ENCODE measurements around the gene MED6.

The MED6 gene

DNA sequence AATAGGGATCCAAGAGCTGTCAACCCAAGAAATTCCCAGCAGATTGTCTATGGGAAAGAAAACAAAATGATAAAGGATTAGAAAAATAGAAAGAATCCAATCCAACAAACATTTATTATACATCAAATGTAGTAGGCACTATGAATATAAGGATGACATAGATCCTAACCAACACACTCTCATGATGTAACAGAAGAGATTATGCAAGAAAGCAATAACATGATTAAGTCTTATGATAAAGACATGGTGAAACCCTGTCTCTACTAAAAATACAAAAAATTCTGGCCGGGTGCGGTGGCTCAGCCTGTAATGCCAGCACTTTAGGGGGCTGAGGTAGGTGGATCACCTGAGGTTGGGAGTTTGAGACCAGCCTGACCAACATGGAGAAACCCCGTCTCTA lies 2.7 kb downstream of the MED6 start:
- no peak for DNase-seq

DNA sequence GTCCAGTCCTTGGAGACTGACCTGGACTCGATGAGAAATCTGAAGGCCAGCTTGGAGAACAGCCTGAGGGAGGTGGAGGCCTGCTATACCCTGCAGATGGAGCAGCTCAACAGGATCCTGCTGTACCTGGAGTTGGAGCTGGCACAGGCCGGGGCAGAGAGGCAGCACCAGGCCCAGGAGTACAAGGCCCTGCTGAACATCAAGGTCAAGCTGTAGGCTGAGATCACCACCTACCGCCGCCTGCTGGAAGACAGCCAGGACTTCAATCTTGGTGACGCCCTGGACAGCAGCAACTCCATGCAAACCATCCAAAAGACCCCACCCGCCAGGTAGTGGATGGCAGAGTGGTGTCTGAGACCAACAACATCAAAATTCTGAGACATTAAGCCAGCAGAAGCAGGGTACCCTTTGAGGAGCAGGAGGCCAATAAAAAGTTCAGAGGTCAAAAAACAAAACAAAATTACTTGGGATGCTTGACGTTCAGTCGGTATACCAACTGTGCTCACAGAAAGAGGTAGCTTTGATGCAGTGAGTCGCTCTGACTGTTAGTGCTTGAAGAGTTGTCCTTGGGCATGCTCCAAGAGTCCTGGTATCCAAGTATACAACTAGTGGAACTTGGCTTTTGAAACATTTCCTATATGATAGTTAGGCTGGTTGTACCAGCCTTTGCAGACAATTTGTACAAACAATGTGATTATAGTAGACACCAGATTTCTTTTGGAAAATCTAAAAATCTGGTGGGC lies 4.8 kb downstream of the MED6 start:
- DNase-seq = no peak

DNA sequence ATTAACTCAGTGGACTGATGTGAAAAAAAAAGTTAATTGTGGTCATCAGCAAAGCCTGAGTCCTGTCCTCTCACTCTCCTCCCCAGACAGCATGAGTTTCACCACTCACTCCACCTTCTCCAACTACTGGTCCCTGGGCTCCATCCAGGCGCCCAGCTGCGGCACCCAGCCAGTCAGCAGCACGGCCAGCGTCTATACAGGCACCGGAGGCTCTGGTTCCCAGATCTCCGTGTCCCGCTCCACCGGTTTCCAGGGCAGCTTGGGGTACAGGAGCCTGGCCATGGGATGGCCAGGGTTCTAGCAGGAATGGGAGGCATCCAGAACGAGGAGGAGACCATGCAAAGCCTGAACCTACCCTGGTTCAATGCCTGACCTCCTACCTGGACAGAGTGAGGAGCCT lies 6.0 kb downstream of the MED6 start:
- DNase-seq = no peak

DNA sequence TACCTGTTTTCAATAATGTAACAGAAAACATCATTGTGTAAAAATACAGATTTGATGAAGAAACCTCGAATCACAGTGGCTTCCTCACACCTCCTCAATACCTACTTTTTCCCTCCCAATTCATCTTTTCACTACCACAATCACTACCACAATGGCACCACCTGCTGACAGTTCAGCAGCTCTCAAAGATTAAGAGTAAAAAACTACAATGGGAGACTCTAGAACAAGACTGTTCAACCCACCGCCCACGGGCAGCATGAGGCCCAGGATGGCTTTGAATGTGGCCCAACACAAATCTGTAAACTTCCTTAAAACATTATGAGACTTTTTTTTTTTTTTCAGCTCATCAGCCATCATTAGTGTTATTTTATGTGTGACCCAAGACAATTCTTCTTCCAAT lies 15.2 kb downstream of the MED6 start:
- no peak for DNase-seq

DNA sequence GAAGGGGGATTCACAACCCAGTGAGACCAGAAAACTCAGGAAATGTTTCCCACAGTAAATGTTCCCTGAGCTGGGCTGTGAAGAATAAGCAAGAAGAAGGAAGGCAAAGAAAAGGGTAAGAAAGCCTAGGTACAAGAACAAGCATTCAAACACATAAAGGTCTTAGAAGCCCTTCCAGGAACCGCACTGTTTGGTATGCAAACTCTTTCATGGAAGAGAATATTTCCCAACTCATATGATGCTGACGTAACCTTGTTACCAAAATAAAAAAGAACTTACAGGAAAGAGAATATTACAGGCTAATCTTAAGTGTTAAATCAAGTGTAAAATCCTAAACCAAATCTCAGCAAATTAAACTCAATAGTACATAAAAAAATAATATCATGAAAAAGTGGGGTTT lies 23.6 kb downstream of the MED6 start:
- no peak for DNase-seq

DNA sequence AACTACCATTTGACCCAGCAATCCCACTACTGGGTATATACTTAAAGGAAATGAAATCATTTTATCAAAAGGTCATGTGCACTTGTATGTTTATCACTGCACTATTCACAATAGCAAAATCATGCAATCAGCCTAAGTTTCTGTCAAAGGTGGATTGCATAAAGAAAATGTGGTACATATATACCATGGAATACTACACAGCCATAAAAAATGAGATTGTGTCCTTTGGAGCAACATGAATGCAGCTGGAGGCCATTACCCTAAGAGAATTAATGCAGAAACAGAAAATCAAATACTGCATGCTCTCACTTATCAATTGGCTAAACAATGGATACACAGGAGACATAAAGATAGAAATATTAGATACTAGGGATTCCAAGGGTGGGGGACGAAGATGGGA lies 27.4 kb downstream of the MED6 start:
- no peak for DNase-seq

DNA sequence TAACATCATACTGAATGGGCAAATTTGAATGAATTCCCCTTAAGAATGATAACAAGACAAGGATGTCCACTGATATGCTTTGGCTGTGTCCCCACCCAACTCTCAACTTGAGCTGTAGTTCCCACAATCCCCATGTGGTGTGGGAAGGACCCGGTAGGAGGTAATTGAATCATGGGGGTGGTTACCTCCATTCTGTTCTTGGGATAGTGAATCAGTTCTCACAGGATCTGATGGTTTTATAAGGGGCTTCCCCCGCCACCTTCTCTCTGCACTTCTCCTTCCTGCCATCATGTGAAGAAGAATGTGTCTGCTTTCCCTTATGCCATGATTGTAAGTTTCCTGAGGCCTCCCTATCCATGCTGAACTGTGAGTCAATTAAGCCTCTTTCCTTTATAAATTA lies 29.3 kb downstream of the MED6 start:
- DNase-seq = no peak

DNA sequence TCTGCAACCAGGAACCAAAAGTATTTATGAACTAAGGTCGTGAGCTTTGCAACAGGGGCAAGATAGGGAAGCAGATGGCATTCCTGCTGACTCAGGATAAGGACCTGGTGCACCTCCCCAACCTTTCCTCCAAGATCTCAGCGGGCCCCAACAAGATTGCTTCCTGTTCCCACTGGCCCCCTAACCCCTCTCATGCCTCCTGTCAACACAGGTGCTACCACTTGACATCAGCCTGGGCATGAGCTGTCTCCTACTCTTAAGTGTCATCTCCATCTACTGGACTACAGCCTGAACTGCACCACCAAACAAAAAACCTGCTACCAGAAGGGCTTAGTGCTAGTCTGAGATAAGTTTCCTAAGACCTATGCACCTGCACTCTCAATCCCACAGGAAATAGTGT lies 32.7 kb downstream of the MED6 start:
- no peak for DNase-seq

DNA sequence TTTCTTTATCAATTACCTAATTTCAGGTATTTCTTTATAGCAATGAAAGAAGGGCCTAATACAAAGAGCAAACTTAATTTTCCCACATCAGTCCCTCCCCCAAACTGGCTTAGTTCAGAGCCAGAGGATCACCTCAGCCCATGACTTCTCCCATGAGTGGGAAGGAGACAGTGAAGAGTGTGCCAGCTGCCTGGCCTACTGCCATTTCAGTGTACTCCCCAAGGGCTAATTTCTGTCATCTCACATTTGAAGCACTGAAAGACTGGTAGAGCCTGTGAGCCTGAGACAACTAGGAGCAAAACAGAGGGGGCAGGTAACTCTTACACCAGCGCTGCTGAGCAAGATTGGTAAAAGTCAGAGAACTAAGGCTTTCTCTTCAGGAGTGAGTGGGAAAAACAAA lies 36.6 kb downstream of the MED6 start:
- DNase-seq = no peak

DNA sequence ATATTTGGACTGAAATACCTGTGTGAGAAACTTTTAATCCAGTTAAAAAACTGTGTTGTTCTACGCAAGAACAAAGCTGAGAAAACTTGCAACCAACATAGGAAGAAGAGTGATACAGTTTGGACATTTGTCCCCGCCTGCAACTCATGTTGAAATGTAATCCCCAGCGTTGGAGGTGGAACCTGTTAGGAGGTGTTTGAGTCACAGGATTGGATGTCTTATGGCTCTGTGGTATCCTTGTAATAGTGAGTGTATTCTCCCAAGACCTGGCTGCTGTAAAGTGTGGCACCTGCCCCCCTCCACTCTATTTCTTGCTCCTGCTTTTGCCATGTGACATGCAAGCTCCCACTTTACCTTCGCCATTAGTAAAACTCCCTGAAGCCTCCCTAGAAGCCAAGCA lies 37.0 kb downstream of the MED6 start:
- DNase-seq = no peak

DNA sequence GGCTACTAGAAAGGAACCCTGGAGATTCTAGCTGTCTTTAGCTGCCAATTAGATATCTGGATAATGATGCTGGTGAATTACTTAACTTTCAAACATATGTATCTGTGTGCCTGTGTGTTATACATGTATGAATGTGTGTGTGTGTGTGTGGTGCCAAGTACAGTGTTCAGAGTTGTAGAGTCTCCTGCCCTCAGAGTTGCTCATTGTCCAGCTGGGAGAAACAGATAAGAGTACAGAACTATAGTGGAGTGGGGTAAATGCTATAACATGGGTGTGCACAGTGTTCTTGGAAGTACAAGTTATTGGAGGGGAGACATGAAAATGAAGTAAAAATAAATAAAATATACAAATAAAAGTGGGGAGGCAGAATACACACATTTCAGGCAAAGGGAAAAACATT lies 42.1 kb downstream of the MED6 start:
- DNase-seq = no peak

DNA sequence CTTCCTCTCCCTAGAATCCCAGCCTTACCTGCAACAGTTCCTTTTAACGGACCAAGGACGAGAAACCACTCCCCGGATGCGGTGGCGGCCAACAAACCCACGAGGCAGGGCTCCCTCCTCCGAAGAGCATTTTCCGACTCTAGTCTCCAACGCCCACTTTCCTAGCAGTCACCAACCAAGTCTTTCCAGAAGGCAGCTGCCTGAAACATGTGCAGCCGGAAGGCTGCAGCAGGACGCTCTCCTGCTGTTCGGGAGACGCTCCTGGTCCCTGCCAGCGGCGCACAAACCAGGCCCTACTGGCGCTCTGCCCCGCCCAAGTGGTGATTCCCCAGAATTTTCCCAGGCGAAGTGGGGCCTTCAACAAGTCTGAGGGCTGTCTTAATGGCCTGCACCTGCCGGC lies 44.6 kb downstream of the MED6 start:
- no peak for DNase-seq

DNA sequence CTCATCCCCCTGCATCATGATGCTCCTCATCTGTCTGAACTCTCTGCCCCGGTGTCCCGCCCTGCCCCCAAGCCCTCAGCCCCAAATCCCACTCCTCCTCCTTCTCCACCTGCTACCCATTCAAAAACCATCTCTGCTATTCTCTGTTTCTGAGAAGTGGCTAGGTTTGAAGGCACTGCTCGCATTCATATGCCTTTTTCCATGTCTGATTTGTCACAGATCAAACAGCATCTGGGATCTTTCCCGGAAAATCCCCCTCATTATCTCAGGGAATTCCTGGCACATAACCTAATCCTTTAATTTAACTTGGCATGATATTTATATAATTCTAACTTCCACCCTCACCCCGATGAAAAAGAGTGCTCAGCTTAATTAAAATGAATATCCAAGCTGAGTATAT lies 62.4 kb downstream of the MED6 start:
- no peak for DNase-seq

DNA sequence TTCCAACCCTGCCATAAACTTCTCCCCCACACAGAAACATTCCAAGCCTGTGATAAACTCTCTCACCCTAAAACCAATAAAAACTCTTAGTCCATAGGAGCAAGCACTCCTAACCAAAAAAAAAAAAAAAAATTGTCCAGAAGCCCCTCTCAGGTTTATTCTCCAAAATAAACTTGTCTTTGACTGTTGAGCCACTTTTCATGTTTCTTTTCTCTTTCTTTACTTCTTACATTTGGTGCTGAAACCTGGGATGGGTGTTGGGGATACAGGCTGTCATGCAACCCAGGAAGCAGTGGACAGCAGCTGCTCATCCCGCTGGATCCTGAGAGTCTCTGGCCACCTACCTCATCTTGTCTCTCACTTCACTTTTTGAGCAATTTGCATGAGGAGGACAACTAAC lies 63.6 kb downstream of the MED6 start:
- no peak for DNase-seq

DNA sequence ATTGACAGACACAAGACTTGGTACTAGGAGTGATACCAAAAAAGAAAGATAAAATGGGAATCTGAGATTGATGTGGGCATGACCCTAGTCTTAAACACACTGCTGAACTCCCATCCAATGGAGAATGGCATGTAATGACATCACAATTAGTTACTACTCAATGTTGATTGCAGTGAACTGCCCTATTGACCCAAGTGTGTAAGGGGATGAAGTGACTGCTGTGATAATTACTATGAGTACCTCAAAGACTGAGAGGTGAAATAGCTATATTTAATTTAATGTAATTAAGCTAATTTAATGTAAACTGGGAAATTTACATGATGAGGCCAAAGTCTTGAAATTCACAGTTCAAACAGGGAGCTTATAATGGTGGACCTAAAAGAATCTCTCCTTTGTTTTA lies 65.6 kb downstream of the MED6 start, which contains the start of gene ADAM20:
ADAM20 (minus strand) TSS at position 101 of the 400 bp plus-strand sequence. CDS start 10,247 bp downstream, outside the sequence.
- no peak for DNase-seq
